HL-60 (cell line): Measurements from ENCODE around the gene SERPINB1.

Experiments
- CTCF ChIP-seq: IDR thresholded peaks from one replicate; pipeline ENCODE4 v1.5.1; 2011; ENCODE audit warnings: low read length, control low read depth, inconsistent platforms; ENCODE audit not compliant: insufficient read depth
- GABPA ChIP-seq: IDR thresholded peaks from 2 replicates; pipeline ENCODE4 v1.6.1; 2012; ENCODE audit warnings: low read depth
- POLR2AphosphoS5 ChIP-seq: IDR thresholded peaks from 2 replicates; pipeline ENCODE4 v1.6.1; 2012; ENCODE audit warnings: low read depth

GRCh38 chr6:2865694-2866151 lies 24.1 kb upstream of the SERPINB1 start:
- no peak for TF ChIP-seq CTCF
- no peak for TF ChIP-seq POLR2AphosphoS5
- TF ChIP-seq GABPA: no peak
